ENCODE results near the gene RNPEP. TPM values are rescaled to one million over a fixed set of nuclear protein-coding genes. Genes with fewer than 3 reads are reported as not detected.

RNPEP gene
- total RNA-seq, 1 experiment from 2014 or later, result 57.4 TPM

GRCh38 chr1:202011994-202012393, 29.5 kb downstream of the RNPEP start (continued):
- TF ChIP-seq ARID4B (CRISPR knock-in tag; IDR thresholded peaks at IDR 0.05; ENCODE audit: borderline replicate concordance) (no peak), TP53 (CRISPR knock-in tag; IDR thresholded peaks at IDR 0.05) (no peak), MXD4 (CRISPR knock-in tag; IDR thresholded peaks at IDR 0.05; ENCODE audit: borderline replicate concordance) (no peak), CREB1 (CRISPR knock-in tag; IDR thresholded peaks at IDR 0.05) (no peak), MLX (CRISPR knock-in tag; IDR thresholded peaks at IDR 0.05) (no peak), ZNF317 (CRISPR knock-in tag; IDR thresholded peaks at IDR 0.05; ENCODE audit: borderline replicate concordance, low read depth) (no peak), TEAD1 (CRISPR knock-in tag; IDR thresholded peaks at IDR 0.05) (no peak), SP1 (CRISPR knock-in tag; conservative IDR thresholded peaks at IDR 0.05) (no peak), JAZF1 (CRISPR knock-in tag; IDR thresholded peaks at IDR 0.05) (no peak), NFATC4 (CRISPR knock-in tag; IDR thresholded peaks at IDR 0.05) (no peak)

GRCh38 chr1:202012544-202013478, 30.4 kb downstream of the RNPEP start:
- no peaks in the 10 kb centered on the region for H3K27me3 Mint-ChIP-seq (ENCODE audit: low read depth)
- POLR2A ChIA-PET, result interaction anchor here (0.5 to 0.6 kb wide), 2 partner anchors 41 to 174 kb away, joined by 3 to 4 read pairs; no protein-coding TSS in a partner anchor
- H3K27ac Mint-ChIP-seq, result no peak overlapping the region

More at GRCh38 chr1:202012544-202013478, 30.4 kb downstream of the RNPEP start:
- TF ChIP-seq AFF4 (CRISPR knock-in tag; IDR thresholded peaks at IDR 0.05; ENCODE audit: borderline replicate concordance) (no peak), FOXP1 (CRISPR knock-in tag; IDR thresholded peaks at IDR 0.05; ENCODE audit: borderline replicate concordance) (no peak), USF1 (CRISPR knock-in tag; IDR thresholded peaks at IDR 0.05) (no peak), ZBTB21 (CRISPR knock-in tag; IDR thresholded peaks at IDR 0.05; ENCODE audit: borderline replicate concordance) (no peak), ELF4 (CRISPR knock-in tag; IDR thresholded peaks at IDR 0.05; ENCODE audit: low read depth) (no peak), SMAD4 (CRISPR knock-in tag; IDR thresholded peaks at IDR 0.05) (no peak), NR2C2 (CRISPR knock-in tag; IDR thresholded peaks at IDR 0.05) (no peak), GABPB1 (CRISPR knock-in tag; IDR thresholded peaks at IDR 0.05) (no peak), ETV6 (CRISPR knock-in tag; IDR thresholded peaks at IDR 0.05) (no peak), TP53 (CRISPR knock-in tag; IDR thresholded peaks at IDR 0.05) (no peak), CBFB (CRISPR knock-in tag; IDR thresholded peaks at IDR 0.05; ENCODE audit: low read depth) (no peak), ZNF416 (CRISPR knock-in tag; IDR thresholded peaks at IDR 0.05) (no peak), JAZF1 (CRISPR knock-in tag; IDR thresholded peaks at IDR 0.05) (no peak), MLX (CRISPR knock-in tag; IDR thresholded peaks at IDR 0.05) (no peak)
- TF ChIP-seq, protein P1, sequence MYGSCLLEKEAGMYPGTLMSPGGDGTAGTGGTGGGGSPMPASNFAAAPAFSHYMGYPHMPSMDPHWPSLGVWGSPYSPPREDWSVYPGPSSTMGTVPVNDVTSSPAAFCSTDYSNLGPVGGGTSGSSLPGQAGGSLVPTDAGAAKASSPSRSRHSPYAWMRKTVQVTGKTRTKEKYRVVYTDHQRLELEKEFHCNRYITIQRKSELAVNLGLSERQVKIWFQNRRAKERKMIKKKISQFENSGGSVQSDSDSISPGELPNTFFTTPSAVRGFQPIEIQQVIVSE (CRISPR knock-in tag; IDR thresholded peaks at IDR 0.05; ENCODE audit: borderline replicate concordance), result no peak
- TF ChIP-seq, protein P2, sequence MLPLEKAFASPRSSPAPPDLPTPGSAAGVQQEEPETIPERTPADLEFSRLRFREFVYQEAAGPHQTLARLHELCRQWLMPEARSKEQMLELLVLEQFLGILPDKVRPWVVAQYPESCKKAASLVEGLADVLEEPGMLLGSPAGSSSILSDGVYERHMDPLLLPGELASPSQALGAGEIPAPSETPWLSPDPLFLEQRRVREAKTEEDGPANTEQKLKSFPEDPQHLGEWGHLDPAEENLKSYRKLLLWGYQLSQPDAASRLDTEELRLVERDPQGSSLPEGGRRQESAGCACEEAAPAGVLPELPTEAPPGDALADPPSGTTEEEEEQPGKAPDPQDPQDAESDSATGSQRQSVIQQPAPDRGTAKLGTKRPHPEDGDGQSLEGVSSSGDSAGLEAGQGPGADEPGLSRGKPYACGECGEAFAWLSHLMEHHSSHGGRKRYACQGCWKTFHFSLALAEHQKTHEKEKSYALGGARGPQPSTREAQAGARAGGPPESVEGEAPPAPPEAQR (CRISPR knock-in tag; IDR thresholded peaks at IDR 0.05), result no peak
- ATAC-seq (no peak), DNase-seq (ENCODE audit: low spot score) (no peak)
- Mint-ChIP-seq H3K4me3 (no peak overlapping the region), H3K36me3 (peaks cover 11% of the 10 kb centered on the region), H3K4me1 (peaks cover 40% of the 10 kb centered on the region), H3K9me3 (no peaks in the 10 kb centered on the region)
- CTCF ChIA-PET, result interaction anchor here (0.8 to 9.3 kb wide), 6 partner anchors 13 to 142 kb away, joined by 3 to 149 read pairs (median 9); partner anchors contain the start of gene GPR37L1

All from WTC11 (cell line).